Right kidney (tissue), 1 donor: ENCODE measurements around the gene RUBCNL.

Experiments
- DNase-seq: peaks from one replicate; pipeline ENCODE4 v3.0.0-alpha.2; 2016

Gene RUBCNL

DNA sequence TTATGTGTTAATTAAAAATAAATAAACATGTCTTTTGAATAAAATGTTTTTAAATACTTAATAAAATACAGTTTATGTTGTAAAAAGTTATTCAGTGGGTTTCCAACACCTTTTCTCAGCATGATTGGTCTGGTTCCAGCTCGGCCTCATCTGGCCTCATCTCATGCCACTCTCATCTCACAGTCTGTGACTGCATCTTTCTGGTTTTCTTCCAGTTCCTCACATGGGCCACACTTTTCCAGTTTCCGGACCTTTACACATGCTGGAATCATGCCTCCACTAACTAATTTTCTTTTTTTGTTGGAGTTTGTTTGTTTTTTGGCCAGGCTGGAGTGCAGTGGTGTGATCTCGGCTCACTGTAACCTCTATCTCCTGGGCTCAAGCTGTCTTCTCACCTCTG, 82.5 kb downstream of the RUBCNL start:
- DNase-seq: no peak

DNA sequence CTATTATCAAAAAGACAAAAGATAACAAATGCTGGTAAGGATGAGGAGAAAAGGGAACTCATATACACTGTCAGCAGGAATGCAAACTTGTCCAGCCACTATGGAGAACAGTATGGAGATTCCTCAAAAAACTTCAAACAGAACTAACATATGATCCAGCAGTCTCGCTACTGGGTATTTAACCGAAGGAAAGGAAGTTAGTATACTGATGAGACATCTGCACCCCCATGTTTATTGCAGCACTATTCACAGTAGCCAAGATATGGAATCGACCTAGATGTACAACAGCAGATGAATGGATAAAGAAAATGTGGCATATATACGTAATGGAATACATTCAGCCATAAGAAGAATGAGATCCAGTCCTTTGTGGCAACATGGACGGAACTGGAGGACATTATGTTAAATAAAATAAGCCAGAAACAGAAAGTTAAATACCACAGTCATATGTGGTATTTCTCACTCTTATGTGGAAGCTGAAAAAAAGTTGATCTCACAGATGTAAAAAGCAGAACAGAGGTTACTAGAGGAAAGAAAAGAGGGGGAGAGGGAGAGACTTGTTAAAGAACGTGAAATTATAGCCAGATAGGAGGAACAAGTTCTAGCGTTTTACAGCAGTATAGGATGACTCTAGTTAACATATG, 83.2 kb downstream of the RUBCNL start:
- DNase-seq: no peak

DNA sequence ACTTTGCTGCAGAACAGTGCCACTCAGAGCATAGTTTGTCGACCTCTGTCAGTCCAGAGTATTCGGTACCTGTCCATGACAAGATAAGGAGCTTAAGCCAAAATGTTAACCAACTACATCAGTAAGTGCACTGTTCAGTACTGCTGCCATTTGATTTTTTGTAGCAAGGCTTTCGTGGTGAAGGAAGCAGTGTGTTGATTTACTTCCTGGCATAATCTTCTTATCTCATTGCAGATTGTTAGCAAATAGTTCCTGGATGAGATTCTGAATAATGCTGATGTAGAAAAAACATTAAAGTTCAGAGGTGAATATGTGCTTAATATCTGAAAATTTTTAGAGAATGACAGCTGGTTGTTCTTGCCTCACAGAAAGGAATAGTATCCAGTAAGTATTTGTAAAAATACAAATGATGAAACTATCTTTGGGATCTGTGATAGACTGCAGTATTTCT, 89.7 kb downstream of the RUBCNL start:
- DNase-seq: no peak

DNA sequence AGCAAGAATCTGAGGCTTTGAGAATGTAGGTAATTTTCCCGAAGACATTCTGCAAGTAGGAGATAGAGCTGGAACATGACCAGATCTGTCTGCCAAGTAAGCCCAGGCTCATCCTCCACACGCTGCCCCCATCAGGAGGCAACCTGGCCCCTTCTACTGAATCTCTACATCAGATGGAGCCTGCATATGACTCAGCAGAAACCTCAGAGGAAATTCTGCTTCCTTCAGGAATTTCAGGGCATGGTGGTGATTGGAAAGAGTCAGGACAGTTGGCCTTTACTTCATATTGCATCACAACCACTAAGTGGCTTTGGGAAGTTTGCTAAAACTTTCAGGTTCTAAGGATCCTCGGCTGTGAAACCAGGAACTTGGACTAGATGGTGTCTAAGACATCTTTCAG, 90.1 kb downstream of the RUBCNL start:
- DNase-seq: no peak

DNA sequence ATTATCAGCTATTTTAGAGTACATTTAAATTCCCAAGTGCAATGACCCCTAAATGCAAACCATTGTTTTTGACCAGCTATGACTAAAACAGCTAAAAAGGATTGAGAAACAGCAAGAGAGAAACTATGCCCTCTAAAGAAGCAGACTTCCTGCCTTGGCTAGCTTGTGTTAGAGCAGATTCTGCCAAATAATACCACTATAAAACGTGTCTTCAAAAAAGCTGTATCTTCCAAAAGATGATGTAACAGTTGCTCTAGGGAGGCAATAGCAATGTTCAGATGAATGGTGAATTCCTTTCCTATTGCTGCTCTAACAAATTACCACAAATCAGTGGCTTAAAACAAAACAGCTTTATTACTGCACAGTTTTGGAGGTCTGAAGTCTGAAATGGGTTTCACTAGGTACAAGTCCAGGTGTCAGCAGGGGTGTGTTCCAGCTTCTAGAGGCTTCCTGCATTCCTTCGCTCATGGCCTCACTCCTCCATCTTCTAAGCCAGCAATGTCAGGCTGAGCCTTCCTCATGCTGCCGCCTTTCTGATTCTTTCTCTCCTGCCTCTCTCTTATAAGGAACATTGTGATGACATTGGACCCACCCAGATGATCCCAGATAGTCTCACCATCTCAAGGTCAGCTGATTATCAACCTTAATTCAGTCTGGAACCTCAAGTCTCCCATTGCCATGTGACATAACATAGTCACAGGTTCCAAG, 90.8 kb downstream of the RUBCNL start:
- no peak for DNase-seq

GRCh38 chr13:46295491-46296114, 91.4 kb downstream of the RUBCNL start:
- DNase-seq: no peak

- no peak for DNase-seq
Observed at GRCh38 chr13:46293436-46293835, 93.6 kb downstream of the RUBCNL start.
